NCI-H345 treated with DMSO at 0.1 percent for 48 hours (cell line): Measurements from ENCODE around the gene MTA1.

Experiments
- DNase-seq: peaks from one replicate; lab custom pipeline; 2025; ENCODE audit not compliant: unreplicated experiment; lab: John Stamatoyannopoulos, UW

MTA1 gene

DNA sequence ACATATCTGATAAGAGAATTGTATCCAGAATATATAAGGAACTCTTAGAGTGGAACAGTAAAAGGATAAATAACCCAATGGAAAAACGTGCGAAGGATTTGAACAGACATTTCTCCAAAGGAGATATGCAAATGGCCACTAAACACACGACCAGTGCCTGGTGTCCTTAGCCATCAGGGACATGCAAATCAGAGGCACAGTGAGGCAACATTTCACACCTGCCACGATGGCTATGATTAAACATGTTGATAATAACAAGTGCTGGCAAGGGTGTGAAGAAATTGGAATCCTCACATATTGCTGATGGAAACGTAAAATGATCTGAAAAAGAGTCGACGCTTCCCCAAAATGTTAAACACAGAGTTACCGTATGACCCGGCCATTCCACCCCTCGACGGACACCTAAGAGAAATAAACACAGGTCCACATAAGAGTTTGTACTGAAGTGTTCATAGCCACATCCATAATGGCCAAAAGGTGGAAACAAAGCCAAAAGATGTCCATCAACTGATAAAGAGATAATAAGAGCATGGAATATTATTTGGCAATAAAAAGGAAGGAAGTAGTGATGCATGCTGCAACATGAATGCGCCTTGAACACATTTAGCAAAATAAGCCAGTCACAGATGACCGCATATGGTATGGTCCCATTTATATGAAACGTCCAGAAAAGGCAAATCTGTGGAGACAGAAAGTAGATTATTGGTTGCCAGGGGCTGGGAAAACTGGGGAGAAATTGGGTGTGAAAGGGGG lies 100.5 kb downstream of the MTA1 start:
- no peak for DNase-seq
